DLD1 (cell line): ENCODE data around the gene PLXNA1.

Source experiments
- in situ Hi-C: cut with HindIII; loops from 2 replicates; pipeline ENCODE4 v1.10.0; 2017; ENCODE audit warnings: low sequenced_read_pairs

PLXNA1 gene

GRCh38 chr3:126999383-126999782, 16.5 kb downstream of the PLXNA1 start:
- in situ Hi-C loops, result no loop called here

- in situ Hi-C loops, result no loop called here
These were observed 17.2 kb downstream of the PLXNA1 start for GRCh38 chr3:127000119-127000518.

GRCh38 chr3:127000761-127001160, 17.8 kb downstream of the PLXNA1 start:
- in situ Hi-C loops, result no loop called here

GRCh38 chr3:127001486-127002194, 18.7 kb downstream of the PLXNA1 start:
- in situ Hi-C loops, result no loop called here

- in situ Hi-C loops, result no loop called here
These were observed 19.6 kb downstream of the PLXNA1 start for GRCh38 chr3:127002195-127003174.

- in situ Hi-C loops, result no loop called here
These were observed 20.2 kb downstream of the PLXNA1 start for GRCh38 chr3:127003175-127003555.

- in situ Hi-C loops, result no loop called here
These were observed 20.8 kb downstream of the PLXNA1 start for GRCh38 chr3:127003601-127004280.

- in situ Hi-C loops, result no loop called here
These were observed 21.9 kb downstream of the PLXNA1 start for GRCh38 chr3:127004641-127005397.

- in situ Hi-C loops, result no loop called here
These were observed 23.1 kb downstream of the PLXNA1 start for GRCh38 chr3:127005864-127006500.

- in situ Hi-C loops, result no loop called here
These were observed 24.0 kb downstream of the PLXNA1 start for GRCh38 chr3:127006781-127007436.

GRCh38 chr3:127008236-127008635, 25.3 kb downstream of the PLXNA1 start:
- in situ Hi-C loops, result no loop called here

- in situ Hi-C loops, result no loop called here
These were observed 26.6 kb downstream of the PLXNA1 start for GRCh38 chr3:127009531-127009930.

- in situ Hi-C loops, result no loop called here
These were observed 28.5 kb downstream of the PLXNA1 start for GRCh38 chr3:127011270-127011992.

GRCh38 chr3:127012091-127012490, 29.2 kb downstream of the PLXNA1 start:
- in situ Hi-C loops, result no loop called here

GRCh38 chr3:127013181-127013580, 30.3 kb downstream of the PLXNA1 start:
- in situ Hi-C loops, result no loop called here

- in situ Hi-C loops, result no loop called here
These were observed 31.0 kb downstream of the PLXNA1 start for GRCh38 chr3:127013758-127014535.

- in situ Hi-C loops, result no loop called here
These were observed 31.8 kb downstream of the PLXNA1 start for GRCh38 chr3:127014536-127015281.
